ENCODE measurements around the gene UBA52. TPM values are rescaled to one million over a fixed set of nuclear protein-coding genes. Genes with fewer than 3 reads are reported as not detected.

UBA52 gene
- total and polyA plus RNA-seq, 2 of the 8 experiments (the other 6 are each of a cell fraction or from before 2014, with no cell fraction given) = 1,340 to 5,409 TPM

DNA sequence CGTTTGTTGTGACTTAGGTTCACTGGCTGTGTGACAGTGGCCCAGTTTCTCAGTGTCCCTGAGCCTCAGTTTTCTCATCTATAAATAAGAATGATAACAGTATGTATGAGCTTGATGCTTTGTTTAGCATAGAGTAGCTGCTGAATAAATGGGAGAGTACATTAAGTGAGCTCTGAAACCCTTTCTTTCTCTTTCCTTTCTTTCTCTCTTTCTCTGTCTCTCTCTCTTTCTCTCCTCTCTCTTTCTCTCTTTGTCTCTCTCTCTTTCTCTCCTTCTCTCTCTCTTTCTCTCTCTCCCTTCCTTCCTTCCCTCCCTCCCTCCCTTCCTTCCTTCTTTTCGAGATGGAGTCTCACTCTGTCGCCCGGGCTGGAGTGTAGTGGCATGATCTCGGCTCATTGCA, 12.0 kb upstream of the UBA52 start (continued):
- no peak for TF ChIP-seq CHD1 (IDR thresholded peaks at IDR 0.05; ENCODE audit: low read depth, low read length)
- no peak for TF ChIP-seq SIN3A (conservative IDR thresholded peaks at IDR 0.05 in 1 of 2, IDR thresholded peaks at IDR 0.05 in 1 of 2; ENCODE audit: low read depth in 1 of 2, low read length in 2 of 2)
